Measurements from ENCODE around the gene CHAC2. TPM values are rescaled to one million over a fixed set of nuclear protein-coding genes. Genes with fewer than 3 reads are reported as not detected.

Gene CHAC2
- total RNA-seq, 1 donor from 2014 or later = 1.6 TPM

GRCh38 chr2:53737091-53737490 is 30.5 kb upstream of the CHAC2 start:
- peak in 1 of 2 donors; percentile 54 for ATAC-seq
- no peak overlapping the region for H3K4me3 ChIP-seq
- intact Hi-C loops (cut with DNase I) = no loop called here

GRCh38 chr2:53739032-53739431 is 28.6 kb upstream of the CHAC2 start:
- Histone ChIP-seq H3K9me3 (no peaks in the 10 kb centered on the region), H3K27me3 (ENCODE audit: low read depth) (no peaks in the 10 kb centered on the region), H3K4me3 (no peak overlapping the region), H3K36me3 (no peaks in the 10 kb centered on the region), H3K4me1 (peaks cover 4% of the 10 kb centered on the region), H3K27ac (no peak overlapping the region)
- ATAC-seq (no peak), DNase-seq (no peak)
- intact Hi-C loops (cut with DNase I) = no loop called here
- no peak for TF ChIP-seq CTCF (IDR thresholded peaks at IDR 0.05)

More at GRCh38 chr2:53737091-53737490, 30.5 kb upstream of the CHAC2 start:
- Histone ChIP-seq H3K4me1 (peaks cover 4% of the 10 kb centered on the region), H3K9me3 (no peaks in the 10 kb centered on the region), H3K27ac (no peak overlapping the region), H3K27me3 (ENCODE audit: low read depth) (no peaks in the 10 kb centered on the region), H3K36me3 (no peaks in the 10 kb centered on the region)
- no peak for DNase-seq
- TF ChIP-seq CTCF (IDR thresholded peaks at IDR 0.05) = no peak

DNA sequence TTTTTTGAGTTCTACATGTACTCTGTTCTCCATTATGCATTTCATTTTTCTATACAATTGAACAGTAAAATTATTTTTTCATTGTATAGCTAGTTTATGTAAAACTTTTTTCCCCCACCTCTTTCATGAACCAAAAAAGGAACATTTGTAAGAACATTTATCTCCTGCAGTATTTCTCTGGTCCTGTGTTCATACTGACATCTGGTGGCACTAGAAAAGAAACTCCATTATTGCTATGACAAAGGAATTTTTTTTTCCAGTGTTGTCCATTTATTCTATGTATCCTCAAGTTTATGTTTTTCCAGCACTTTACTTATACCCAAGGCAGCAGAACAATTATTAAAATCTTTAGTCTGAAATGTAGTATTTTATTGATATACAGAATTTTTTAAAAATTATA is 27.4 kb upstream of the CHAC2 start:
- Histone ChIP-seq H3K4me3 (no peak overlapping the region), H3K36me3 (no peaks in the 10 kb centered on the region), H3K27me3 (ENCODE audit: low read depth) (no peaks in the 10 kb centered on the region), H3K9me3 (no peaks in the 10 kb centered on the region), H3K27ac (no peak overlapping the region), H3K4me1 (peaks cover 4% of the 10 kb centered on the region)
- intact Hi-C loops (cut with DNase I) = no loop called here
- DNase-seq = no peak
- ATAC-seq = no peak
- no peak for TF ChIP-seq CTCF (IDR thresholded peaks at IDR 0.05)

- ATAC-seq = no peak
- no peaks in the 10 kb centered on the region for H3K27me3 ChIP-seq (ENCODE audit: low read depth)
- DNase-seq = no peak
- TF ChIP-seq CTCF (IDR thresholded peaks at IDR 0.05) = no peak
- H3K27ac ChIP-seq = no peak overlapping the region
- H3K4me1 ChIP-seq = no peaks in the 10 kb centered on the region
- H3K9me3 ChIP-seq = no peaks in the 10 kb centered on the region
- no peak overlapping the region for H3K4me3 ChIP-seq
- intact Hi-C loops (cut with DNase I) = no loop called here
- peaks cover 28% of the 10 kb centered on the region for H3K36me3 ChIP-seq
Observed at GRCh38 chr2:53744395-53745065, 23.1 kb upstream of the CHAC2 start.

- ATAC-seq = no peak
- Histone ChIP-seq H3K27ac (no peak overlapping the region), H3K27me3 (ENCODE audit: low read depth) (no peaks in the 10 kb centered on the region), H3K9me3 (no peaks in the 10 kb centered on the region), H3K4me3 (no peak overlapping the region), H3K36me3 (peaks cover 38% of the 10 kb centered on the region), H3K4me1 (peaks cover 5% of the 10 kb centered on the region)
- intact Hi-C loops (cut with DNase I) = no loop called here
- no peak for TF ChIP-seq CTCF (IDR thresholded peaks at IDR 0.05)
- no peak for DNase-seq
Observed at GRCh38 chr2:53750041-53750768, 17.4 kb upstream of the CHAC2 start.

Data from lower lobe of right lung (tissue), 2 donors.